ENCODE data around the gene MARCHF10.

The MARCHF10 gene

GRCh38 chr17:62665599-62665998 is 142.5 kb downstream of the MARCHF10 start:
- DNase-seq (ENCODE audit: extremely low read depth in 1 of 2, low read depth in 1 of 2): no peak

DNA sequence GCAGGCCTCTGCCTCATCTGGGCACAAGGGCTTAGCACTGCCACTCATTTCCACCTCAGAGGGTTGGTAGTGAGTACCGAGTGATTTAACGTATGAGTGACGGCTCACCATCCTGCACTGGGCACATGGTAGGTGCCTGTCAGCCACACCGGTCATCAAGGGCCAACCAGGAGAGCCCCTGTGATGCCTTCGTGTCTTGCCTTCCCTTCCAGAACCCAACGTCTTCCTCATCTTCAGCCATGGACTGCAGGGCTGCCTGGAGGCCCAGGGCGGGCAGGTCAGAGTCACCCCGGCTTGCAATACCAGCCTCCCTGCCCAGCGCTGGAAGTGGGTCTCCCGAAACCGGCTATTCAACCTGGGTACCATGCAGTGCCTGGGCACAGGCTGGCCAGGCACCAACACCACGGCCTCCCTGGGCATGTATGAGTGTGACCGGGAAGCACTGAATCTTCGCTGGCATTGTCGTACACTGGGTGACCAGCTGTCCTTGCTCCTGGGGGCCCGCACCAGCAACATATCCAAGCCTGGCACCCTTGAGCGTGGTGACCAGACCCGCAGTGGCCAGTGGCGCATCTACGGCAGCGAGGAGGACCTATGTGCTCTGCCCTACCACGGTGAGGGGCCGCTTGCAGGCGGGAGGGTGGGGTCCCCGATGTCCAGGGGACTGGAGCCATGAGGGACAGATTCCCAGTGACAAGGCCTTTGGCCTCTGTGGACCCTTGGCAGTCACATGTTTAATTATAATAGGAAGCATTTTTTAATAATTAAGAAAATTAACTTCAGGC is 143.6 kb downstream of the MARCHF10 start:
- no peak for DNase-seq (ENCODE audit: extremely low read depth in 1 of 2, low read depth in 1 of 2)

- no peak for DNase-seq (ENCODE audit: extremely low read depth in 1 of 2, low read depth in 1 of 2)
Measured at GRCh38 chr17:62663304-62663703, 144.8 kb downstream of the MARCHF10 start.

DNA sequence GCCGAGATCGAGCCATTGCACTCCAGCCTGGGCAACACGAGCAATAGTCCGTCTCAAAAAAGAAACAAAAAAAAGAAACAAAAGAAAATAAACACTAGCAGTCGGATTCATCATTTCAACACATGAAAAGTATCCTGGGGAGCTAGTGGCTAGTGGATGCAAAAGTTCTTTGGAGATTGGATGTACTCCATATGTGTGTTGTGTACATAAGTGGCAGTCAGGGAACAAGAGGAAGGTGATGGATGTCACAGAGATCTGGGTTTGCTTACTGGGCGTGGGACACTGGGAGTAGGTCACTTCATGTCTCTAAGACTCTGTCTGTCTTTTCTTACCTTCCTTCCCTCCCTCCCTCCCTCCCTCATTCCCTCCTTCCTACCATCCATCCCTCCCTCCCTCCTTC is 145.3 kb downstream of the MARCHF10 start:
- DNase-seq (ENCODE audit: extremely low read depth in 1 of 2, low read depth in 1 of 2): no peak

- DNase-seq (ENCODE audit: extremely low read depth in 1 of 2, low read depth in 1 of 2): no peak
Measured at GRCh38 chr17:62661337-62661736, 146.8 kb downstream of the MARCHF10 start.

- DNase-seq (ENCODE audit: extremely low read depth in 1 of 2, low read depth in 1 of 2): no peak
Measured at GRCh38 chr17:62660629-62661118, 147.4 kb downstream of the MARCHF10 start.

GRCh38 chr17:62658136-62658920 is 149.8 kb downstream of the MARCHF10 start:
- DNase-seq (ENCODE audit: extremely low read depth in 1 of 2, low read depth in 1 of 2): no peak

GRCh38 chr17:62657690-62658089 is 150.4 kb downstream of the MARCHF10 start:
- no peak for DNase-seq (ENCODE audit: extremely low read depth in 1 of 2, low read depth in 1 of 2)

- DNase-seq (ENCODE audit: extremely low read depth in 1 of 2, low read depth in 1 of 2): no peak
Measured at GRCh38 chr17:62657145-62657665, 150.9 kb downstream of the MARCHF10 start.

DNA sequence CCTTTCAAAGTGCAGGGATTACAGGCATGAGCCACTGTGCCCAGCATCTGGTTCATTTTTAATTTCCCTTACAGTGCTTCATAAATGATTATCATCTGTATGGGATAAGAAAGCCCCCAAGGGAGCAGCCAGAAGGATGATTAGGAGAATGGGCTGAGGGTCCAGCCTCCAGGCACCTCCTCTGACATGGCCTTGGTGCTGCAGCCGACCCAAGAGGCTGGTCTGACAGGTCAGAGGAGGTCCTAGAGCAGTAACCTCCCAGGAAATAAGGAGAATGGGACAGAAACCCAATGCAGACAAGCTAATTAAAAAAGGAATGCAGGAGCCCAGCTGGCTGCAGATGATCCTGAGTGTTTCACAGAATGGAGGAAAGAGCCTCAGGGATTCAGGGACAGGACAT is 151.7 kb downstream of the MARCHF10 start:
- no peak for DNase-seq (ENCODE audit: extremely low read depth in 1 of 2, low read depth in 1 of 2)

DNA sequence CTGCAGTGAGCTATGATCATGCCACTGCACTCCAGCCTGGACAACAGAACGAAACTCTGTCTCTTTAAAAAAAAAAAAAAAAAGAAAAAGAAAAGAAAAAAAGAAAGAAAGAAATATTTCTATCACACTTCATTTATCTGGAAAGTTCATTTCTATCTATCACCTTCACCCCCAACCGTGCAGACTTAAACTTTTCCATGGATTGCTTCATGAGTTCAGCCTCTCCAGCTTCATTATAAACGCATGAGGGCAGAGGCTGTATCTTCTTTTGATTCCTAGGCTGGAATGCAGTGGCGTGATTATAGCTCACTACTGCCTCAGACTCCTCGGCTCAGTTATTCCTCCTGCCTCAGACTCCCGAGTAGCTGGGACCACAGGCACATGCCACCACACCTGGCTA is 152.5 kb downstream of the MARCHF10 start:
- DNase-seq (ENCODE audit: extremely low read depth in 1 of 2, low read depth in 1 of 2): no peak

- DNase-seq (ENCODE audit: extremely low read depth in 1 of 2, low read depth in 1 of 2): no peak
Measured at GRCh38 chr17:62653826-62654761, 154.0 kb downstream of the MARCHF10 start.

GRCh38 chr17:62653002-62653825 is 154.9 kb downstream of the MARCHF10 start:
- peak; percentile 89 to 92 for DNase-seq (ENCODE audit: extremely low read depth in 1 of 2, low read depth in 1 of 2)

DNA sequence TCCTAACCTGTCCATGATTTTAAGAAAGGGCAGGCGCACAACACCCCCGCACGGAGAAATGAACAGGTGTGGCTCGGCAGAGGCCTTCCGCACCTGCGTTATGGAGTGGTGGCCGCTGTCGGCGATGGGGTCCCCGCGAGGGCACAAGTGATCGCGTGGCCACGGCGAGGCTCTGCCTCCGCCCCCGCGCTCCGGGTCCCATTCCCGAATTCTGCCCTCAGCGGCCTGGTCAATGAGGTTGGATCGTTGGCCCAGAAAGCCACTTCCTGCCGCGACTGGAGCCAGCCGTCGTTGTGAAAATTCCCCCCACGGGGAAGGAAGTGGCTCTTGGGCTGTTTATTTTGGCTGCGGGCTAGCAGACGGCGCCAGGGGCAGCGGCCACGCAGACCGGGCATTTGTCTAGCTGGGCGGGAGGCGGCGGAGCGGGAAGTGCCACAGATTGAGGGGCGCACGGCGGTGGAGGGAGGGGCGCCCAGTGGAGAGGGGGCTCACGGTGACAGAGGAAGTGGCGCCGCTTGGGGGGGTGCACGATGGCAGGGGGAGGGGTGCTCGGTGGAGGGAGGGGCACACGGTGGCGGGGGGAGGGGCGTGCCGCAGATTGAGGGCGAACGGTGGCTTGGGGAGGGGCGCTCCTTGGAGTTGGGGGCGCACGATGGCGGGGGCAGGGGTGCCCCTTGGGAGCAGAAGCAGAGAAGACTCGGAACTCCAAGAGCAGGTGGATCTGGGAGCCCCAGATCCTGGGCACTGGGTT is 155.7 kb downstream of the MARCHF10 start:
- peak; percentile 13 to 28 for DNase-seq (ENCODE audit: extremely low read depth in 1 of 2, low read depth in 1 of 2)
